ENCODE measurements around the gene AMOT. TPM values are rescaled to one million over a fixed set of nuclear protein-coding genes. Genes with fewer than 3 reads are reported as not detected.

AMOT gene
- total and polyA plus RNA-seq, 2 of the 4 experiments (the other 2 are of a cell fraction) = 4.7 to 9.1 TPM

GRCh38 chrX:112830540-112830939, 10.1 kb downstream of the AMOT start:
- in situ Hi-C loops (cut with MboI; ENCODE audit: low sequenced_read_pairs) = loop anchor here (25.0 kb wide), 1 partner anchor 1143 kb away; the partner anchor contains the start of gene ALG13
- no peak overlapping the region for H3K4ac ChIP-seq (ENCODE audit: low read depth, low read length)

More at GRCh38 chrX:112830540-112830939, 10.1 kb downstream of the AMOT start:
- BruUV-seq (replicated peaks) = no TSS peak
- Histone ChIP-seq H2BK15ac (ENCODE audit: low read depth, low read length) (no peak overlapping the region), H3K14ac (replicated peaks; ENCODE audit: low read depth, low read length) (no peak overlapping the region), H4K8ac (ENCODE audit: low read depth in 2 of 2, low read length in 2 of 2) (no peak overlapping the region), H3K36me3 (ENCODE audit: control insufficient read depth, insufficient read depth, low read length) (no peaks in the 10 kb centered on the region), H4K5ac (ENCODE audit: low read depth, low read length) (no peak overlapping the region), H3K56ac (ENCODE audit: extremely low read depth, insufficient read depth, low read length) (no peak overlapping the region), H4K20me1 (ENCODE audit: insufficient read depth, low read length) (no peaks in the 10 kb centered on the region), H3K4me2 (ENCODE audit: low read depth, low read length) (no peak overlapping the region), H3K27me3 (ENCODE audit: control insufficient read depth, insufficient read depth, low read length) (no peaks in the 10 kb centered on the region; the same call in none of the 2 replicates), H3K4me1 (ENCODE audit: control insufficient read depth, insufficient read depth, low read length) (peaks cover 7% of the 10 kb centered on the region), H2AFZ (replicated peaks; ENCODE audit: low read length, poor library complexity) (no peak overlapping the region), H2BK20ac (ENCODE audit: low read depth, low read length) (no peak overlapping the region), H2BK5ac (ENCODE audit: low read depth, low read length, poor library complexity, severe bottlenecking) (no peak overlapping the region), H4K91ac (ENCODE audit: insufficient read depth, low read depth, low read length) (no peak overlapping the region), H3K9me3 (ENCODE audit: control insufficient read depth, insufficient read depth, low read length) (no peaks in the 10 kb centered on the region), H2AK5ac (ENCODE audit: low read depth, low read length) (no peak overlapping the region), H3K18ac (ENCODE audit: low read depth, low read length) (no peak overlapping the region), H2BK120ac (ENCODE audit: low read depth, low read length) (no peak overlapping the region), H3K9me1 (ENCODE audit: insufficient read depth, low read length) (no peaks in the 10 kb centered on the region), H3K23ac (ENCODE audit: low read depth, low read length) (no peak overlapping the region), H2AK9ac (replicated peaks; ENCODE audit: low read depth, low read length, poor library complexity) (no peak overlapping the region), H3K4me3 (ENCODE audit: insufficient read depth, low read depth, low read length) (no peak overlapping the region), H3K9ac (ENCODE audit: low read depth, low read length) (no peak overlapping the region), H3K79me1 (ENCODE audit: low read depth in 1 of 2, low read length in 2 of 2) (0 out of 4 replicates have a peak, but pooled peaks cover 0 to 4% of the 10 kb centered on the region in 2 experiments), H3K27ac (ENCODE audit: insufficient read depth, low read length) (no peak overlapping the region)
- ATAC-seq (ENCODE audit: low read depth) = no peak
- intact Hi-C loops (cut with micrococcal nuclease) = no loop called here
- dilution Hi-C loops (cut with HindIII; ENCODE audit: low sequenced_read_pairs, unreplicated experiment) = no loop called here
- TF ChIP-seq USF2 (IDR thresholded peaks at IDR 0.05; ENCODE audit: low read depth, low read length) = no peak
- TF ChIP-seq ELK1 (IDR thresholded peaks at IDR 0.05; ENCODE audit: borderline replicate concordance, low read depth, low read length) = no peak
- TF ChIP-seq RAD21 (IDR thresholded peaks at IDR 0.05; ENCODE audit: low read length) = no peak
- no peak for TF ChIP-seq POLR2A (IDR thresholded peaks at IDR 0.05; ENCODE audit: low read depth, low read length)
- TF ChIP-seq MAZ (IDR thresholded peaks at IDR 0.05; ENCODE audit: borderline replicate concordance, low read depth, low read length) = no peak
- TF ChIP-seq BHLHE40 (IDR thresholded peaks at IDR 0.05; ENCODE audit: low read depth, low read length) = no peak
- TF ChIP-seq RCOR1 (IDR thresholded peaks at IDR 0.05; ENCODE audit: insufficient replicate concordance, low read length) = no peak
- no peak for TF ChIP-seq RFX5 (IDR thresholded peaks at IDR 0.05; ENCODE audit: low read depth, low read length)
- no peak for TF ChIP-seq SMC3 (IDR thresholded peaks at IDR 0.05; ENCODE audit: low read depth, low read length)
- no peak for TF ChIP-seq MXI1 (IDR thresholded peaks at IDR 0.05; ENCODE audit: borderline replicate concordance, low read depth, low read length)
- no peak for TF ChIP-seq CEBPB (IDR thresholded peaks at IDR 0.05; ENCODE audit: low read depth, low read length)
- TF ChIP-seq CTCF (conservative IDR thresholded peaks at IDR 0.05; ENCODE audit: low read depth, low read length) = no peak
- no peak for TF ChIP-seq NFE2L2 (IDR thresholded peaks at IDR 0.05; ENCODE audit: low read depth, low read length)
- TF ChIP-seq MAFK (IDR thresholded peaks at IDR 0.05; ENCODE audit: low read depth, low read length) = no peak
- TF ChIP-seq FOS (IDR thresholded peaks at IDR 0.05; ENCODE audit: low read depth, low read length) = no peak
- no peak for TF ChIP-seq CHD1 (IDR thresholded peaks at IDR 0.05; ENCODE audit: low read depth, low read length)
- DNase-seq = no peak
- POLR2A ChIA-PET (ENCODE audit: unreplicated experiment) = no interaction called here
- CTCF ChIA-PET = no interaction called here
- no CpG with 5 or more reads among the region's 3 CpGs for WGBS, 2 experiments (ENCODE audit: extremely low coverage in 2 of 2, insufficient read length in 1 of 2)
